Retinal pigment epithelial cell (primary cell): ENCODE data around the gene SLC13A1.

Experiments used
- DNase-seq: peaks from one replicate; pipeline ENCODE4 v3.0.0-alpha.2; 2010; ENCODE audit warnings: low read depth
- H3K4me3 ChIP-seq: 2 replicates; pipeline ENCODE4 v1.5.1; 2011; ENCODE audit warnings: mild to moderate bottlenecking, low read length, control low read depth, moderate library complexity
- TF ChIP-seq, protein P1 (sequence below): conservative IDR thresholded peaks from 2 replicates; pipeline ENCODE4 v1.5.1; 2011; ENCODE audit warnings: low read depth, low read length, control low read depth, inconsistent platforms

The SLC13A1 gene

DNA sequence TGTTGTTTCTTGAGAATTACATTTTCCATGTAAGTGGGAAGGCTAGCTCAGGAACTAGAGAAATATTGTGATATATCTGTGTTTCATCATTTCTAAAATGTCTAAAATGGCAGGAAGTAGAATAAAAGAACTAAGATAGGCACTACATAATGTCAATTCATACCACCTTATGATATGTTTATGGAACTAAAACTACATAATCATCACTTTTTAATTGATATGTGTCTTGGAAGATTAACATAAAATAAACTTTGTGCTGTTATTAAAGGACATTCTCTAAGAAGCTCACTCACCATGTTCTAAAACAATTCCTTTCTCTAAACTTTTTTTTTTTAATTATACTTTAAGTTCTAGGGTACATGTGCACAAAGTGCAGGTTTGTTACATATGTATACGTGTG is 120.7 kb downstream of the SLC13A1 start:
- DNase-seq: no peak

DNA sequence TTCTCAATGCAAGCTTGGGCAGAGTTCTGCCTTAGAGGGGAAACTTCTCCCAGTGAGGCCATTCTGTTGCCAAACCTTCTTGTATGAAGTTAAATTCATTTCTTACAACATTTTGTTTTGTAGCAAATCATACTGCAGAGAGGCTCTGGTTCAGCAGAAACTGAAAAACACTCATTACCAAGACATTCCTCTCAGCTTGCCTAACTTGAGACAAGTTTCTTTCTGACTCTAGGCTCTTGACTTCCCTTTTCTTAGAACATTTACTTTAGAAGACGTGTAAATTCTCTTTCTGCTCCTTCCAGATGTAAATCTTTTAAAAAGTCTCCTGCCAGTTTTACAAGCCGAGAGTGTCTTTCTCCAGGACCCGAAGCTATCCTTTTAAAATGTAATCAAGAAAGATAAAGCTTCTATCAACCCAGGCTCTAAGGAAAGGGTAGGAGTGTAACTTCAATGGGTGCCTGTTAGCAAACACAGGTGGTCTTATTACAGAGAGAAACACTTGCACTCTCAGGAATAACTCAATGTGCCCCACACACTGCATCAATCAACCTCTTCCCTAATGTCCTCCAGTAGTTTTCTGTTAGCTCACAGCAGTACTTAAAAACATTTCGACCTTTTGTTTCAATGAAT is 123.8 kb downstream of the SLC13A1 start:
- DNase-seq: no peak
- no peak overlapping the region for H3K4me3 ChIP-seq
- TF ChIP-seq, protein P1, sequence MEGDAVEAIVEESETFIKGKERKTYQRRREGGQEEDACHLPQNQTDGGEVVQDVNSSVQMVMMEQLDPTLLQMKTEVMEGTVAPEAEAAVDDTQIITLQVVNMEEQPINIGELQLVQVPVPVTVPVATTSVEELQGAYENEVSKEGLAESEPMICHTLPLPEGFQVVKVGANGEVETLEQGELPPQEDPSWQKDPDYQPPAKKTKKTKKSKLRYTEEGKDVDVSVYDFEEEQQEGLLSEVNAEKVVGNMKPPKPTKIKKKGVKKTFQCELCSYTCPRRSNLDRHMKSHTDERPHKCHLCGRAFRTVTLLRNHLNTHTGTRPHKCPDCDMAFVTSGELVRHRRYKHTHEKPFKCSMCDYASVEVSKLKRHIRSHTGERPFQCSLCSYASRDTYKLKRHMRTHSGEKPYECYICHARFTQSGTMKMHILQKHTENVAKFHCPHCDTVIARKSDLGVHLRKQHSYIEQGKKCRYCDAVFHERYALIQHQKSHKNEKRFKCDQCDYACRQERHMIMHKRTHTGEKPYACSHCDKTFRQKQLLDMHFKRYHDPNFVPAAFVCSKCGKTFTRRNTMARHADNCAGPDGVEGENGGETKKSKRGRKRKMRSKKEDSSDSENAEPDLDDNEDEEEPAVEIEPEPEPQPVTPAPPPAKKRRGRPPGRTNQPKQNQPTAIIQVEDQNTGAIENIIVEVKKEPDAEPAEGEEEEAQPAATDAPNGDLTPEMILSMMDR: no peak

More for the DNA sequence above, 120.7 kb downstream of the SLC13A1 start:
- no peak overlapping the region for H3K4me3 ChIP-seq
- TF ChIP-seq, protein P1: no peak

DNA sequence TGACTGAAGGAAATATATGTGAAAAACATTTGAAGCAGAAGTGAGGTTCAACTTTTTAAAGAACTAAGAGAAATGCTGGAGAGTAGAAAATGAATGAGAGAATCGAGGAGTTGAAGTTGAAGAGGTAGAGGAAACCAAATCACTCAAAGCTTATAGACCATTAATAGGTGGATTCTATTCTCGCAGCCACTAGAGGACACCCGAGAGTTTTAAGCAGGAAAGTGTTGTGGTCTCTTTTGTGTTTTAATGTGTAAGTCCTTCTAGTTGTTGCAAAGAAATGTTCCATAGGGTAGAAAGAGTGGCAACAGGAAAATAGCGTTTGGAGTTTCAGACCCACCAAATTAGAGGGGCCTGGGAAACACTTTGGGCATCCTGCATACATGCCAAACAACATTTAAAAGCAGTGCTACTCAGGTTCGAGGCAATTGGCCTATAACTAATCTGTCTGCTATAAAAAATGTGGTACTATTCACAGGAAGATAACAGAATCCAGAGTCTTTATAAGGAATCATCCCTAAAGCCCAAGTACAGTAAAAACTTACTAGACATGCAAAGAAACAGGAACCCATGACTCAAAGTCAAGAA is 129.0 kb downstream of the SLC13A1 start:
- no peak for DNase-seq

DNA sequence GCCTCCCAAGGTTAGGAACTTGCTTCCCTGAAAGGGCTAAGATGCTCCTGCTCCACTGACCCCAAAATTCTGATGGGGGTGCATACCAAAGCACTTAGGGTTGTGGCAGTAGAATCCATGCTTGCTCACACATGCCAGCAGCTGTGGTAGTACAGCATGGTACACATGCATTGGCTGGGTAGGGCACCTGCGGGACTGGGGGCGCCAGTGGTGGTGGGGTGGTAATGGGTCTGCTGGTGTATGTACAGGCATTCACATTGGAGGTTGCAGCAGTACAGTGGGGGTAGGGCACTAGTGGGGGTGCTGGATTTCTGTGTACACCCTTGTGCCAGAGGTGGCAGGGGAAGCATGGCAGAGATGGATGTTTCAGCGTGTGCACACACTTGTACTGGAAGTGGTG is 132.0 kb downstream of the SLC13A1 start:
- no peak for DNase-seq
- H3K4me3 ChIP-seq: no peak overlapping the region
- TF ChIP-seq, protein P1: no peak

More for the DNA sequence above, 129.0 kb downstream of the SLC13A1 start:
- TF ChIP-seq, protein P1: peak; percentile 48
- H3K4me3 ChIP-seq: no peak overlapping the region
